HTERT RPE-1 (cell line): ENCODE measurements around the gene BMP7.
"Not testable (repeated sequence)": the region's sequence is repeated elsewhere in the genome, so short reads cannot be mapped to it uniquely, and the experiment has no call there.

Experiments
- in situ Hi-C: fragments of 300-500 bp; cut with MboI; formaldehyde crosslinking; loops from 4 replicates; pipeline ENCODE4 v1.14.3; 2020; ENCODE audit warnings: low sequenced_read_pairs

BMP7 gene

GRCh38 chr20:57251344-57251743 lies 15.1 kb downstream of the BMP7 start:
- in situ Hi-C loops: no loop called here

DNA sequence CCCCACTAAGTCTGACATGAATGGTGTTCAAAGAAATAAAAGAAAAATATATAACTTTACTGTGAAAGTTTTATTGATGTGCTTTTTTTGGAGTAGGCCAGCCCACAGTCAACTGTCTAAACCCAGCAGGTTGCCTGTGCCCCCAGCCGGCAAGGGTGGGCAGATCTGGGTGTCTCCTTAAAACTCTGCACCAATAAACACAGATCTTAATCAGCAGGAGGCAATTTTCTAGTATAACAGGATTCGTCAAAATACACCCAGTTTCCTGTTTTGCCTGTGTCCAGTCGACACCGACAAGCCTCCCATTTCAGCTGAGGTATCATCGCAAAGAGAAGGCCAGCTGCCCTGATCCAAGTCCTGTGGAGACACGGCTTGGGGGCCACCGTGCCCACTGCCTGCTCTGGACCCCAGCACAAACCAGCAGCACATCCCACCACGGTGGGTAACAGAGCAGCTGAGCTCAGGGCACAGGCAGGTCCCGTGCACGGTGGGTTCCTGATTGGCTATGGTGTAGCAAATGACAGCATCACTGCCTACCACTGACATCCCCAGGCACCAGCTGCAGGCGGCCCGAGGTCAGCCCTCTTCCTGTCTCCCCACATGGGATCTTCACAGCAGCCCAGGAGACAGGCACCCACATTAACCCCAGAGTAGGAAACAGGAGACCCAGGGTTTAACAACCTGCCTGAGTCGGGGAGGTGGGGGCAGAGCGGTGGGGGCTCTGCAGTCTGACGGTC lies 15.7 kb downstream of the BMP7 start:
- in situ Hi-C loops: no loop called here

GRCh38 chr20:57249772-57250171 lies 16.7 kb downstream of the BMP7 start:
- in situ Hi-C loops: no loop called here

- in situ Hi-C loops: no loop called here
These were observed 17.4 kb downstream of the BMP7 start for GRCh38 chr20:57249073-57249472.

- in situ Hi-C loops: no loop called here
These were observed 18.2 kb downstream of the BMP7 start for GRCh38 chr20:57248132-57248797.

GRCh38 chr20:57247292-57247965 lies 19.0 kb downstream of the BMP7 start:
- in situ Hi-C loops: no loop called here

- in situ Hi-C loops: no loop called here
These were observed 20.4 kb downstream of the BMP7 start for GRCh38 chr20:57245997-57246396.

GRCh38 chr20:57244627-57245214 lies 21.7 kb downstream of the BMP7 start:
- in situ Hi-C loops: no loop called here

GRCh38 chr20:57244221-57244585 lies 22.2 kb downstream of the BMP7 start:
- in situ Hi-C loops: no loop called here

GRCh38 chr20:57243480-57244220 lies 22.8 kb downstream of the BMP7 start:
- in situ Hi-C loops: no loop called here

DNA sequence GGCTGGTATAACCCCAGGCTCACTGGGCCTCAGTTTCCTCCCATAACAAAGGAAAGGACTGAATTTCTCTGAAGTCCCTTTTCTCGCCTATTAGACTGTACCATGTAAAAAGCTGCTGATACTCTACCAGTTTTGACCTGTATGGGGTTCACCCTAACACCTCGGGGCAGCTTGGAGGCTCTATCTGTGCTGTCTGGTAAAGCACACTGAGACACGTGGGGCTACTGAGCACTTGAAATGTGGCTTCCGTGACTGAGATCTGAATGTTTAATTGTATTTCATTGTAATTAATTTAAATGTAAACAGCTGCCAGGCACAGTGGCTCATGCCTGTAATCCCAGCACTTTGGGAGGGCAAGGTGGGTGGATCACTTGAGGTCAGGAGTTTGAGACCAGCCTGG lies 24.0 kb downstream of the BMP7 start:
- in situ Hi-C loops: no loop called here

- in situ Hi-C loops: no loop called here
These were observed 25.0 kb downstream of the BMP7 start for GRCh38 chr20:57241363-57241991.

GRCh38 chr20:57240581-57241362 lies 25.7 kb downstream of the BMP7 start:
- in situ Hi-C loops: no loop called here

- in situ Hi-C loops: not testable (repeated sequence)
These were observed 26.7 kb downstream of the BMP7 start for GRCh38 chr20:57239725-57240124.

- in situ Hi-C loops: not testable (repeated sequence)
These were observed 27.1 kb downstream of the BMP7 start for GRCh38 chr20:57239324-57239723.

DNA sequence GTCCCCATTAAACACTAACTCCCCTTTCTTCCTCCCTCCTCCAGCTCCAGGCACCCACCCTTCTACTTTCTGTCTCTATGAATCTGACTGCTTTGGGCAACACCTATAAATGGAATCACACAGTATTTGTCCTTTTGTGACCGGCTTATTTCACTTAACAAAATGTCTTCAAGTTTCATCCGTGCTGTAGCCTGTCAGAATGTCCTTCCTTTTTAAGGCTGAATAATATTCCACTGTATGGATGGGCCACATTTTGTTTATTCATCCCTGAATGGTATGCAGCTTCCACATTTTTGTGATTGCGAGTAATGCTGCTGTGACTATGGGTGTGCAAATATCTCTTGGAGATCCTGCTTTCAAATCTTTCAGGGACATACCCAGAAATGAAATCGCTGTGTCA lies 28.4 kb downstream of the BMP7 start:
- in situ Hi-C loops: no loop called here

DNA sequence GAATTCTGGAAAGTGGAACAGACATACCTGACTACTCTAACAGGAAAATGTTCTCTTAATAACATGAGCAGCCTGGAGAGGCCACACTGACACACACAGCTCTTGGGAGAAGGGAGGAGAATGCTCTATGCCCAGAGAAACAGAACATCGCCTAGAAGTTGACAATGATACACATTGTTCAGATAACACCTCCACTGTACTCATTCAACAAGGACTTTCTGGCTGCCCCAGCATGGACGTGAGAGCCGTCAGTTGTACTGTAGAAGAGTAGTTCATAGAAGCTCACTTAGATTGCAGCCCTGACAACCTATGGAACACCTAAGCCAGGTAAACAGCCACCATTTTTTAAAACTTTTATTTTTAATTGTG lies 28.9 kb downstream of the BMP7 start:
- in situ Hi-C loops: no loop called here

DNA sequence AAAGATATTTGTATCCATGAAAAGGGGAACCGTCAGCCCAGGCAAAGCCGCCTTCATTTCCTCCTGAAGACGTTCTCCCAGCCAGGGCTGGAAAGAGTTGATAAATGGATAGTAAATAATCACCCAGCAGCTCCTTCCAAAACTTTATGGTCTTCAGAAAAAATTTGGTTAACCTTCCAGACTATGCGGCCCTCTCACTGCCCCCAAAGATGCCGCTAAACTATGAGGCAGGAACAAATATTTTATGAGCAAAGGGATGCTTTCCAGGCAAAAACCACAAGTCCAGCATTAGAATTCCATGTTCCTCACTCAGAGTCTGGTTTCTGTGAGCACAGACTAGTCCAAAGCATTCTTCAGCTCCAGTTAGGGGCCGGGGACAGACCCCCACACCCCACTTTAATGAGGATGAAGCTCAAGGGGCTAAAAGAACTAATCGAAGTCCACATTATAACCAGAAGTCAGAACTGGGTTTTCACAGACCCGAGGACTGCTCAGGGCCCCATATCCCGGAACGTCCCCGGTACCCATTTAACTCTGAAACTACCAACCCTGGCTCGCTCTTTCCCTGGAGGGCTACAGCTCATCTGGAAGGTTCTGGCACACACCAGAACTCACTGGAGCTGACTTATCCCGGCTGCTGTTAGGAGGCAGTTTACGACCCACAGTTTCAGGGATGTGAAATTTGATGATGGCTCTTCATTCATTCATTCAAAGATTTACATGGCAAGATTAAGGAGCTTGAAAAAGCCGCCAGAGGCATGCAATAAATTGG lies 29.4 kb downstream of the BMP7 start:
- in situ Hi-C loops: no loop called here
